GF-D8 (cell line): ENCODE results near the gene MIB2.

ENCODE experiments used
- DNase-seq: peaks from one replicate; lab custom pipeline; 2025; lab: John Stamatoyannopoulos, UW

MIB2 gene

DNA sequence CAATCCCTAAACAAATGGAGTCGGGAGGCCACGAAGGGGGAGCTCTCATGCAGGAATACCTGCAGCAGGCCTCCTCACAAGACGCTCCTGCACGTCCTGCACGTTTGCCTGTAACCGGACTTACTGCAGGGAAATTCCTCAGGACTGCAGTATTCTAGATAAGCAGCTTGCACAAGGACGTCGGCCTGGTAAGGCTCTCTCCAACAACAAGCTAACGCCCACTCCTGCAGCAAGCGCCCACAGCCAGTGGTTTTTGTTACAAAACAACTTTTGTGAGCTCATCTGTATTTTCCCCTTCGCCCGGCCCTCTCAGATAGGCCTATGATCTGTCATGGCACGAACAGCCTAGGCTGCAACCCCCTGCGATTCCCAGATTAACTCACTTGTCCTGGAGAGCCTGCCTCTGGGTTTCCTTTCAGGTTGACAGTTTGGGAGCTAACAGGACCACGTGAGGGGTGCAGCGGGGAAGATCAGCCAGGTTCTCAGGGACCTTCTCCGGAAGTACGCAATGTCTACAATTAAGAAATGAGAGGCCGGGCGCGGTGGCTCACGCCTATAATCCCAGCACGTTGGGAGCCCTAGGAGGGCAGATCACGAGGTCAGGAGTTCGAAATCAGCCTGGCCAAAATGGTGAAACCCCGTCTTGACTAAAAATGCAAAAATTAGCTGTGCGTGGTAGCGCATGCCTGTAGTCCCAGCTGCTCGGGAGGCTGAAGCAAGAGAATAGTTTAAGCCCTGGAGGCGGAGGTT is 921 bp upstream of the MIB2 start:
- DNase-seq, result peak; percentile 86

DNA sequence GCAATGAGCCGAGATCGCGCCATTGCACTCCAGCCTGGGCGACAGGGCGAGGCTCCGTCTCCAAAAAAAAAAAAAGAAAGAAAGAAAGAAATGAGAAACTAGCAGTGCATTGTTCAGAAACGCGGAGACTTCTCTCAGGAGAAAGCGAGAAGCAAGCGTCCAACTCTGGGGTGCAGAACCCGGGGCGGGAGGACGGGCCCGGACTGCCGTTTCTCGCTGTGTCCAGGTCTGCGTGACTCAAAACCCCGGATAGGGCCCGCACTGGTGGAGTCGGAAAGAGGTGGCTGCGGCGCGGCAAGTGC is 395 bp upstream of the MIB2 start:
- no peak for DNase-seq

DNA sequence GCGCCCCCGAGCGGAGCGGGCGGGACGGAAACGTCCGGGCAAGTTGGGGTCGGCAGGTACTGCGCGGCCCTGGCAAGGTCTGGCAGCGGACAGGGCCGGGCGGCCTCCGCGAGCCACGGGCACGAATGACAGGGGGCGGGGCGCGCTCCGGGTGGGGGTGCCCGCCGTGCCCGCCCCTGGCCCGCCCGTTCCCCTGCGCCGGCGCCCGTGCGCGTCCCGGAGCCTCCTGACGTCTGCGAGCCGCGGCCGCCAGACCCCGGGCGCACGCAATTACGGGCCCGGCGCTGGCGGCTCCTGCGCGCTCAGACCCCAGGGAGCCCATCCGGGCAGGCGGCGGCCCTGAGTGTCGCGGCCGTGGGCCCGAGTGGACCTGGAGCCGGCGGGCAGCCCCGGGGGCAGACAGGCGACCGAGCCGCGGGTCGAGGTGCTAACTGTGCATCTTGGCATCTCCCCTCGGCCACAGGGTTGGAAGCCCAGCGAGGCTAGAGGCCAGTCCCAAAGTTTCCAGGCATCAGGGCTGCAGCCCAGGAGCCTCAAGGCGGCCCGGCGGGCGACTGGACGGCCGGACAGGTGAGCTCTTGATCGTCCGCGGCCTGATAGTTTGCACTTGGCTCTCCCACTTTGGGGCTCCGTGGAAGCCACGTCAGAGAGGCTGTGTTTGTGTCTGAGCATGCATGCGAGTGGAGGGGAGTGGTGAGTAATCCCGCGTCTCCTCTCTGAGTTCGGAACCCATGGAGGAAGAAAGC is 918 bp downstream of the MIB2 start:
- DNase-seq, result no peak

DNA sequence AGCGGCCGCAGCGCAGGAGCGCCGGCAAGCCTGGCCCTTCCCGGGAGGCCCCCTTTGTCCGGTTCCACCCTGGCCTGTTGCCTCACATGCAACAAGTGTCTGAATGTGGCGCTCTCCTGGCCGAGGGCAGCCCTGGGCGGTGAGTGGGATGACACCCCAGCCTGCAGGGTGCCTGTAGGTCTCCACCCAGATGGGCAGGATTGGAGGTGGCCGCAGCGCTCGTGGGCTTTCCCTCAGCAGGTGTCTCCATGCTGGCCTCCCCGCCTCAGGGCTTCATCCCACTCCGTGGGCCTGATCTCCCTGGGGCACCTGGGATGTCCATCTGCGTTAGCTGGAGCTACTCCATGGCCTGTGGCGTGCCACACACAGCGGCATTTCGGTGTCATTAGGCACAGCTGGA is 1.5 kb downstream of the MIB2 start:
- DNase-seq, result no peak

DNA sequence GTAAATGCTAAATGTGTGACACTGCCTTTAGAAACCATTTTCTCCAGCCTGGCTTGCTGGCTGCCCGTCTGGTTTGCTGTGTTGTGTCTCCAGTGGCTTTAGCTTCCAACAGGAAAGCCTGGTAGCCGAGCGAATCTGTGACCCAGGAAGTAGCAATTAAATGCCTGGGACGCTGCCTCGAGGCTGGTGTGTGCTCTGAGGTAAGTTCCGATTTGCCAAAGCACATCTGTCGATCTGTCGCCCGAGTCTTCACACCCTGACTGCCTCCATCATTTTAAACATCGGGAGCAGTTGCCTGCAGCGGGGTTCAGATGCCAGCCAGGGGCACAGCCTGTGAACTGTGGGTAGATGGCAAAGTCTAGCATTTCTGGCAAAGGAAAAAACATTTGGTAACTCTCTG is 2.2 kb downstream of the MIB2 start:
- no peak for DNase-seq

DNA sequence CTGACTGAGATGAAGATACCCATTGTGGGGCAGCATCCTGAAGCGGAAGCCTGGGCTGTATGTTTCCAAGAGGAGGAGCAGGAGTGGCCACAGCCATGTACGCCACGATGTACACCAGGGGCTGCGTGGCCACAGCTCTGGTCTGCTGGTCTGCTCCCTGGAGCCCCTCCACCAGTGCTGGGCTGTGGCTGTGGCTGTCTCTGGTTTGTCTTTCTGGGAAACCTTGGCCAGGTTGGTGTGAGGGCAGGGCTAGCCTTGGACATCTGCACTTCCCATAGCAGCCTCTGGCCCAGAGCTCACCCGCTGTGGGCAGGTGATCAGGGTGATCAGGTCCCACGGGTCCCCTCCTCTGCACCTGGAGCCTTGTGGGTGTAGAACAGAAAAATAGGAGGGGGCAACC is 2.6 kb downstream of the MIB2 start:
- no peak for DNase-seq

DNA sequence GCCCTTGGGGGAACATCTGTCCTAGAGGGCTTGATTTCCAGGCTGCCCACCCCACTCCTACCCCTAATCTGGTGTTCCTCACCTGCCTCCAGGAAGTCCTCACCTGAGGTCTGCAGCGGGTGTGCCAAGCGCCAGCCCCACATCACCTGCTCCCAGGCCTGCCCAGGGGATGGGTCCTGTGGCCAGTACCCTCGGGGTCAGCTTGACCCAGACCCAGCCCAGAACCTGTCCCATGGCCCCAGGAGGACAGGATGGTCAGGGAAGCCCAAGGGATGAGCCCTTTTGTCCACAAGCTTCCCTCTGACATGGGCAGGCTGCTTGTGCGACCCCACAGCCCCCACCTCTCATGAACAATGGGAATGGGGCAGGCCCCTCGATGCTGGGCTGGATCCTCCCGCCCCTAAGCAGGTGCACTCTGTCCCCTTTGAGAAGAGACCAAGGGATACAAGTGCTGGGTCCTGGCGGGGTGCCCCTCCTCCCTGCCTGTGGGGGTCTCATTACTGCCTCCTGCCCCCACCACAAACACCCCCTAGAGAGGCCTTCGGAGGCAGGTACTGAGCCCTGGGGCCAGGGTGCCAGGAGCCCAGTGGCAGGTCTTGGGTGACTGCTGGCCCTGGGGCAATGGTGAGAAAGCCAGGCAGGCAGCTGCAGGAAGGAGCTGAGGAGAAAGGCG is 3.2 kb downstream of the MIB2 start:
- no peak for DNase-seq

DNA sequence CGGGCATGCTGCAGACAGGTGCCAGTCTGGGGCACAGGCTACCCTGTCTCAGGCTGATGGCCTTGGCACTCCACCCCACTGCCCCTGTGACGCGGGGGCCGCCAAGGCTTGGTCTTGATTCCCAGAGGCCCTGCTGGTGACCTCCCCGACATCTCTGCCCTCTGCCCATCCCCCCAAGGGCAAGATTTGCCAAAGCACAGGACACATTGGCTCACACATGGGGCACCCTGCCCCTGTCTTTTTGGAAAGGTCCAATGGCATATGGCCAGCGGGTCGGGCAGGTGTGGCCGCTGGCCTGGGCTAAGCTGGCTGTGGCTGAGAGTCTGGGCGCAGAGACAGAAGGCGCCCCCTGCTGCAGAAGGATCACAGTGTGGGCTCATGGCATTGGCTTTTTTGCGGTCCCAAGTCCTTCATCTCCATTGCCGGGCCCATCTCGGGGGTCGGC is 4.6 kb downstream of the MIB2 start:
- DNase-seq, result no peak

DNA sequence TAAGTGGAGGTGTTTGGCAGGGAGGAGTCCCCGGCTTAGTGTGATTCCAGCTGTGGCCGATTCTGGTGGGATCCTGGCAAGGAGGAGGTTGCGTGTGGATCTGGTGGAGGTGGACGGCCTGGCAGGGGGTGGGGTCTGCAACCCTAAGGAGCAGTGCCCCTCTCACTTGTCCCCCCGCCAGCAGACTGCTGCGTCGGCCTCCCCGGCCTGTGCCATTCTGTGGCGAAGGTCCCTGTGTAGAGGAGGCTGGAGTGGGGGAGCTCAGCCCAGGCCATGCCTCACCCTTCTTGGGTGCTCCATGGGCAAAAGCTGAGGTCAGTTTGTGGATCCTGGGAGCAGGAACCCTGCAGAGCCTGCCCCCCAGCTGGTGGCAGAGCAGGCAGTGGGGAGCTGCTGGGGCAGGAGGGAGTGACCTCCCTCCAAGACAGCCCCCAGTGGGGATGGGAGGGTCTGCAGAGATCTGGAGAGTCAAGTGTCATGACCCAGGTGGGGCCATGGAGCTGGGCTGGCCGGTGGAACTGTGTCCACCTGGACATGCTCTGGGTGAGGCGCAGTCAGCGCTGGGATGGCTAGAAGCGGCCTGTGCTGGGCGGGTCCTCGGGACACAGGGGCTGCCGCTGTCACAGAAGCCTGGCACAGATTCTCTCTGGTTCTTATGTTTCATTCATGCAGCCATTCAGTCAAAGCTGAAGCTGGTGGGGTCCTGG is 5.3 kb downstream of the MIB2 start:
- no peak for DNase-seq

DNA sequence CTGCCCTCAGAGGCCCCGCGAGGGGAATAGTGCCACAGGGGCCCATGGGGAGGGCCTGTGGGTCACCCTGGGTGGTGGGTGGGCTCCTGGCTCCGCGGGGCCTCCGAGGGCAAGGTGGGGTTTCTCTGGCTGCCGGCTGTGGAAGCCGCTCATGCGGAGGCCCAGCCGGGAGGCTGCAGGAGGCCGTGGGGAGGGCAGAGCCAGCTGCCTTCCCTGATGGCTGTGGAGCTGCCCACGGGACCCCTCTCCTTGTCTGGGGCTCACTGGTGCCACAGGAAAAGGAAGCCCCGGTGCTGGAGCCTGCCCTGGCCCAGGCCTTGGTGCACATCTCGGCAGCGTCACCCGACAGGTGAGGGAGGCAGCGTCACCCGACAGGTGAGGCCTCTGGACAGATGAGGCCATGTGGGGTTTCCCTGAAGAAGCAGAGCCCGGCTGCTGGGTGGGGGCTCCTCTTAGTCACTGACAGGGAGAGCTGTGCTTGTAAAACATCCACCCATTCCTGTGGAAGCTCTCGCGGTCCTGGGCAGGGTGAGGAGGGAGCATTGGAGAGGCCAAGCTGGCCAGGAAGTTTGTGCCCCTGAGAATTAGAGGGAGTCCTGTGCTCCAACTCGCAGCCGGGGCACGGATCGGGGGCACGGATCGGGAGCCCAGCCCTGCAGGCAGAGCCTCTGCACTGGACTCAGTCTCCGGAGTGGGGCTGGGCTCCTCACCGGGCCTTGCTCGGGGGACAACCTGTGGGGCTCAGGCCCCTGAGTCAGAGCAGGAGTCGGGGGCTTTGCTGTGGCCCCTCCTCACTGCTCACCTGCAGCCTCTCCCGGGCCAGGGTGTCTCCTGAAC is 6.1 kb downstream of the MIB2 start:
- no peak for DNase-seq

DNA sequence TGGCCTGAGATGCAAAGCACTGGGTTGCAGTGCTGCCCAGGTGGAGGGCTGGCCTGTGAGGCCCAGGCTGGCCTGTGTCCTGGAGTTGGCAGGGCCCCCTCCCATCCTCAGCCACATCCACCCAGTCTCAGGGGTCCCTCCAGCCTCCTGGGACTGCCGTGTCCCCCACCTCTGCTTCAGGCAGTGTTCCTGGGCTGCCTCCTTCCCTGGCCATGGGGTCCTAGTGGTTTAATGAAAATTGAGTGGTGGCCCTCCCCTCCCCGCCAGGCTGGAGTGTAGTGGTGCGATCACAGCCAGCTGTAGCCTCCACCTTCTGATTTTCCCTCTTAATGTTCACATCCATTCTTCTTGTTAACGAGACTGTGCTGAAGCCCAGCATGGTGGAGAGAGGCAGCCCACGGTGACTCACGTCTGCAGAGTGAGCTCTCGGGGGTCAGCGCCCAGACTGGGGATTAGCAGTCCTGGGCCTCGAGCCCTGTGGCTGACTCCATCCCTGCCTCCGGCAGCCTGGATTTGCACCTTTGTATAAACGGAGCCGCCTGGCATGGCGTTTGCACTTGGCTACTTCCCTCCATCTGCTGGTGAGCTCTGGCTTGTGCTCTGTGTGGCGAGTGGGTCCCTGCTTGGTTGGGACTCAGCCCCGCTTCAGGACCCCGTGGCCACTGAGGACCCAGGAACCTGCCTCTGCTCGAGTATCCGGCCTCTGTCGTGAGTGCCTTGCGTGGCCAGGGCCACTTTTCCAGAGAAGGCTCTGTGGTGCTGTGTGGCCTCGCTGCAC is 6.9 kb downstream of the MIB2 start:
- no peak for DNase-seq

DNA sequence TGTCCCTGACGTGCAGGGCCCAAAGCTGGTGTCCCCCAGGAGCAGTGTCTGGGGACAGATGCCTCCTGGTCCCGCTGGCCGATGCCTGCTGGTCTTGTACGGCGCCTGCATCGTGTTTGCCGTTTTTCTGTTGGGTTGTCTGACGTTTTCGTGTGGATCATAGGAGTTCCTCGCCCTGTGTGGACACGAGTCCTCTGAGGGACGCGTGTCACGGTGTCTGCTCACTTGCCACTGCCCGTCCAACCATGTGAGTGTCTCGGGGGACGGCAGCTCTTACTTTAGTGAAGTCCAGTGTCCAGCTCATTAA is 7.4 kb downstream of the MIB2 start:
- no peak for DNase-seq

DNA sequence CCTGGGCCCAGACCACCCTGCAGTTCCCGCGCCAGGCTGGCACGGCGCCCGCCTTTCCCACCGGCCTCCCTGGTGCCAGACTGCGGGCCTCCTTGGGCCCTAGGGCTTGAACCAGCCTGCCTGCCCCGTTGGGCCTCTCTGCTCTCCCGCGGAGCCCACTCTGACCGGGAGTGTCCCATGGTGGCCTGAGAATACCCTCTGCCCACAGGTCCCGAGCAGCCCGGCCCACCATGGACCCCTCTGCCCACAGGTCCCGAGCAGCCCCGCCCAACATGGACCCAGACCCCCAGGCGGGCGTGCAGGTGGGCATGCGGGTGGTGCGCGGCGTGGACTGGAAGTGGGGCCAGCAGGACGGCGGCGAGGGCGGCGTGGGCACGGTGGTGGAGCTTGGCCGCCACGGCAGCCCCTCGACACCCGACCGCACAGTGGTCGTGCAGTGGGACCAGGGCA is 7.9 kb downstream of the MIB2 start:
- no peak for DNase-seq

DNA sequence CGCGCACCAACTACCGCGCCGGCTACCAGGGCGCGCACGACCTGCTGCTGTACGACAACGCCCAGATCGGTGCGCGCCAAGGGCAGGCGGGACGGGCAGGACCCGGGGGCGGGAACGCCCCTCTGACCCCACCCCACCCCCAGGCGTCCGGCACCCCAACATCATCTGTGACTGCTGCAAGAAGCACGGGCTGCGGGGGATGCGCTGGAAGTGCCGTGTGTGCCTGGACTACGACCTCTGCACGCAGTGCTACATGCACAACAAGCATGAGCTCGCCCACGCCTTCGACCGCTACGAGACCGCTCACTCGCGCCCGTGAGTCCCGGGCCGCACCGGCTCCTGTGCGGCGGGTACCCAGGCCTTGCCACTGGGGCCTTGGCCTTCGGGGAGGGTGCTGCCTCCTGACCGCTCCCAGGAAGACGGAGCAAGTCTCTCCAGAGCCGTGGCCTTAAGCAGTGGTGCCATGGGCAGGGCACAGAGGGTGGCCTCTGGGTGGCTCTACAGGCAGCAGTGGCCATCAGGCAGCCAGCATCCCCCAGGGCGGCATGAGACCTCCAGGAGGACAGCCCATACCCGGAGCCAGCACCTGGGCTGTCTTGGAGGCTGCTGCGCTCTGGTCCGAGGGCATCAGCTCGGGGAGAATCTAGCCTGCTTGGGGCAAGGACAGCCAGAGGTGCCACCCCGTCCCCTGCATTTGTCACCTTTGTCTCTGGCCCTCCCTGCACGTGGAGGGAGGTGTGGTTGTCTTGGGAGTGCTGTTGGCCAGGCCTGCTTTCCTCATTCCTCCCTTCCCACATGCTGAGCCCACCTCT is 8.5 kb downstream of the MIB2 start:
- no peak for DNase-seq

DNA sequence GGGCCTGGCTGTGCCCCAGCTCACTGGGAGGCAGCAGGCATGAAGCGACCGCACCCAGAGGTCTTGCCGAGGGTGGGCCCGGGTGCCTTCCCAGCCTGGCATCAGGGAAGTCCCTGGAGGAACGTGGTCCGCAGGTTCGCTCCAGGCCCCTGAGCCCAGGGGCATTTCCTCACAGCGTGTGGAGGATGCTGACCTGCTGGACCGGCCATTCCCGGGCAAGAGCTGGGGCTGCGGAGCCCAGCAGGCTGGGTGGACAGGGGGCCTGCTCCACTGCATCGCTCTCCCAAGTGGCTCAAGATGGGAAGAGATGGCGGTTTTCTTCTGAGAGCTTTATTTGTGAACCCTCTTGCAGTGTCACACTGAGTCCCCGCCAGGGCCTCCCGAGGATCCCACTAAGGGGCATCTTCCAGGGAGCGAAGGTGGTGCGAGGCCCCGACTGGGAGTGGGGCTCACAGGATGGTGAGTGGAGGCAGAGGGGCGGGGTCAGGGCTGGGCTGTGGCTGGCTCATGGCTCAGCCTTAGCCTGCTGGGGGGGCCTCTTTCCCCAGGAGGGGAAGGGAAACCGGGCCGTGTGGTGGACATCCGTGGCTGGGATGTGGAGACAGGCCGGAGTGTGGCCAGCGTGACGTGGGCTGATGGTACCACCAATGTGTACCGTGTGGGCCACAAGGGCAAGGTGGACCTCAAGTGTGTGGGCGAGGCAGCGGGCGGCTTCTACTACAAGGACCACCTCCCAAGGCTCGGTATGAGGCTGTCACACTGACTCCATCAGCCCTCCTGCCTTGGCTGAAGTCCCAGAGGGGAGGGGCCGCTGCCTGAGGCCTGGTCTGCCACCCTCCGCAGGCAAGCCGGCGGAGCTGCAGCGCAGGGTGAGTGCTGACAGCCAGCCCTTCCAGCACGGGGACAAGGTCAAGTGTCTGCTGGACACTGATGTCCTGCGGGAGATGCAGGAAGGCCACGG is 9.4 kb downstream of the MIB2 start:
- DNase-seq, result no peak

DNA sequence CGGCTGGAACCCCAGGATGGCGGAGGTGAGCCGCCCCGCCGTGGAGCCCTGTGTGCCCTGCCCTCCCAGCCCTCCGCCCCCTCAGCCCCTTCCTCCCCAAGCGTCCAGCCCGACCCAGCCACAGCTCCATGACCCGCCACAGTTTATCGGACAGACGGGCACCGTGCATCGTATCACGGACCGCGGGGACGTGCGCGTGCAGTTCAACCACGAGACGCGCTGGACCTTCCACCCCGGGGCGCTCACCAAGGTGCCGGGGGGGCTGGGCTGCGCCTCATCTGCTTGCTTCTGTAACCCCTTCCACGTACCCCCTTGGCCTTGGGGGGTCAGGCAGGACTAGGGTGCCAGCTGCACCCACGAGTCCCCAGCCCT is 10.1 kb downstream of the MIB2 start:
- no peak for DNase-seq

DNA sequence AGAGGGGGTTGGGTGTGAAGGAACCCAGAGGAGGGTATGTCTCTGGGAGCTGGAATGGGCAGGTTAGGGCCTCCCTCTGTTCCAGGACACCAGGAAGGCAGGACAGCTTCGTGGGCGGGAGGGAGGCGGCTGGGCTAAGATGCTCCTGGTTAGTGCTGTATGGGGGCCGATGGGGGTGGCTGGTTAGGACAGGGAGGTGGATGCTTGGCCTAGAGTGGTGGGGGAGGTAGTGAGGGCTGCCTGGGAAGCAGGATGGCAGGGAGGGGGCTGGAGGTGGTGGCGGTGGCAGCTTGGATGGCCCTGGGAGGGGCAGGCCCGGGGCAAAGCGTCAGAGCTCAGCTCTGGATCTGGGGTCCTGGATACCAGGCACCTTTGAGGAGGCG is 10.5 kb downstream of the MIB2 start:
- no peak for DNase-seq

DNA sequence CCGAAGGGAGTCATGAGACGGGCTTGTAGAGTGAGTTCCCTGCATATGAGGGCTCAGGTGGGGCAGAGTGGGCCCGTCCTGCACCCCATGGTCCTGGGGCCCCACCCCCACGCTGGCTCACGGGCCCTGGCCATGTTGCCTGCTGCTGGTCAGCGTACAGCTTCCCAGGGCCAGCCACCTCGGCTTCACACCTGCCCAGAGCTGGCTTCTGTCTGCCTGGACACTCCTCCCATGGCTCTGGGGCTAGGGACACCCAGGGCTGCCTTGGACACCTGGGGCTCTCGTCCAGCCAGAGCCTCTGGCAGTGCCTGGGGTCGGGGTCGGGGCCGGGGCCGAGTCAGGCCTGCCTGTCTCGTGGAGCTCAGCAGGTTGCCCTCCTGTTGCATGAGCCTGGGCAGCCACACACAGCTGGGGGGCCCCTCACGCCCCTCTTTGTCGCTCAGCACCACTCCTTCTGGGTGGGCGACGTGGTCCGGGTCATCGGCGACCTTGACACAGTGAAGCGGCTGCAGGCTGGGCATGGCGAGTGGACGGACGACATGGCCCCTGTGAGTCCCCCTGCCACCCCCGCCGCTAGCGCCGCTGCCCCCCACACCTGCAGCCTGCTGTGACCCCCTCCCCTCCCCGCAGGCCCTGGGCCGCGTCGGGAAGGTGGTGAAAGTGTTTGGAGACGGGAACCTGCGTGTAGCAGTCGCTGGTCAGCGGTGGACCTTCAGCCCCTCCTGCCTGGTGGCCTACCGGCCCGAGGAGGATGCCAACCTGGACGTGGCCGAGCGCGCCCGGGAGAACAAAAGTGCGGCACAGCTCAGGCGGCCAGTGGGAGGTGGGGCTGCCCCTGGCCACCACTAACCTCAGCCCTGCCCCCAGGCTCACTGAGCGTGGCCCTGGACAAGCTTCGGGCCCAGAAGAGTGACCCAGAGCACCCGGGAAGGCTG is 11.2 kb downstream of the MIB2 start:
- no peak for DNase-seq
